Erythroblast (primary cell): ENCODE data around the gene WDR91.

Experiments
- GATA1 ChIP-seq: IDR thresholded peaks from 2 replicates; pipeline ENCODE4 v1.6.1; 2011; ENCODE audit warnings: low read depth, mild to moderate bottlenecking, control low read depth, low read length, moderate library complexity
- POLR2A ChIP-seq: IDR thresholded peaks from 2 replicates; pipeline ENCODE4 v1.6.1; 2011; ENCODE audit warnings: mild to moderate bottlenecking, low read length

- TF ChIP-seq POLR2A: no peak
- no peak for TF ChIP-seq GATA1
Observed at GRCh38 chr7:135236727-135237126, 25.4 kb upstream of the WDR91 start.
